ENCODE data around the gene TBL3. TPM values are rescaled to one million over a fixed set of nuclear protein-coding genes. Genes with fewer than 3 reads are reported as not detected.

The TBL3 gene
- total and polyA plus RNA-seq, 2 of the 8 experiments (the other 6 are each of a cell fraction or from before 2014, with no cell fraction given) = 65.8 to 137 TPM

GRCh38 chr16:1976951-1977874 is 5.4 kb downstream of the TBL3 start:
- 94% methylated on average over 30 of the region's 33 CpGs; no CpG with 5 or more reads in 1 of the 2 experiments for WGBS, 2 experiments (ENCODE audit: extremely low coverage in 1 of 2, insufficient coverage in 1 of 2, insufficient read length in 1 of 2, insufficient replicate concordance in 2 of 2, low coverage in 1 of 2, low lambda C conversion rate in 2 of 2, missing lambda C conversion rate in 1 of 2)
- H3K56ac ChIP-seq (replicated peaks; ENCODE audit: insufficient read length, low read depth, low read length) = no peak overlapping the region
- H3K4me3 ChIP-seq (ENCODE audit: extremely low read depth in 1 of 4, insufficient read depth in 2 of 4, low read depth in 3 of 4, low read length in 4 of 4) = no peak overlapping the region
- H3K9me3 ChIP-seq (ENCODE audit: insufficient read depth in 2 of 2, low read depth in 1 of 2, low read length in 1 of 2) = no peaks in the 10 kb centered on the region
- POLR2A ChIA-PET (ENCODE audit: partially characterized antibody) = interaction anchor here (0.9 to 28.2 kb wide), 10 partner anchors 8 to 201 kb away, joined by 3 to 736 read pairs (median 7); partner anchors contain the start of genes NDUFB10, RNF151, RPS2 and SYNGR3
- no peak overlapping the region for H4K5ac ChIP-seq (ENCODE audit: insufficient read length, low read depth, low read length)
- no peak overlapping the region for H3K14ac ChIP-seq (ENCODE audit: insufficient read length)
- H3K23ac ChIP-seq (ENCODE audit: insufficient read length) = no peak overlapping the region
- peaks cover 2 to 27% of the 10 kb centered on the region in 2 experiments for H4K20me1 ChIP-seq (replicated peaks in 1 of 2; ENCODE audit: control insufficient read depth in 1 of 2, insufficient read depth in 2 of 2, low read length in 2 of 2)
- H3K4me1 ChIP-seq (replicated peaks in 1 of 4; ENCODE audit: control insufficient read depth in 3 of 4, insufficient read depth in 4 of 4, low read length in 3 of 4) = peaks cover 3 to 32% (median 26%) of the 10 kb centered on the region in 4 experiments
- H3K36me3 ChIP-seq (ENCODE audit: control insufficient read depth in 2 of 4, insufficient read depth in 4 of 4, low read length in 3 of 4) = peaks cover 11 to 33% (median 22%) of the 10 kb centered on the region in 4 experiments; a peak in 7 of 8 replicates
- no peak overlapping the region for H3K4me2 ChIP-seq (ENCODE audit: insufficient read depth in 1 of 2, low read depth in 2 of 2, low read length in 2 of 2)
- no peak overlapping the region for H2BK12ac ChIP-seq (ENCODE audit: low read depth, low read length)
- H3K23me2 ChIP-seq (ENCODE audit: low read depth, low read length) = peaks cover 18% of the 10 kb centered on the region; the same call in 1 of the 2 replicates
- H4K91ac ChIP-seq (replicated peaks; ENCODE audit: insufficient read length, low read length) = no peak overlapping the region
- H3K27ac ChIP-seq (ENCODE audit: low read depth, low read length) = no peak overlapping the region
- no peak overlapping the region for H2BK5ac ChIP-seq (ENCODE audit: low read depth, low read length)
- H3K4ac ChIP-seq (replicated peaks; ENCODE audit: insufficient read length, low read depth, low read length) = no peak overlapping the region
- H3K27me3 ChIP-seq (replicated peaks in 1 of 4; ENCODE audit: control insufficient read depth in 3 of 4, extremely low read depth in 1 of 4, insufficient read depth in 3 of 4, low read length in 3 of 4) = peaks cover 8 to 30% (median 29%) of the 10 kb centered on the region in 4 experiments; a peak in 6 of 7 replicates
- H2AK5ac ChIP-seq (ENCODE audit: low read depth, low read length) = no peak overlapping the region
- no peak overlapping the region for H4K8ac ChIP-seq (ENCODE audit: extremely low read depth, insufficient read depth, low read length)
- FAIRE-seq (no peak), DNase-seq (ENCODE audit: low read depth in 1 of 2, low spot score in 2 of 2) (no peak)
- no peak overlapping the region for H3K9ac ChIP-seq (replicated peaks in 1 of 4; ENCODE audit: extremely low read depth in 1 of 4, low read depth in 3 of 4, low read length in 3 of 4)
- CTCF ChIA-PET (ENCODE audit: partially characterized antibody) = interaction anchor here (0.7 to 1.5 kb wide), 4 partner anchors 19 to 55 kb away, joined by 3 to 5 read pairs (median 4); no protein-coding TSS in a partner anchor
- peaks cover 3 to 13% of the 10 kb centered on the region in 2 experiments; a peak in 2 of 4 replicates for H3K79me2 ChIP-seq (ENCODE audit: control insufficient read depth in 1 of 2, insufficient read depth in 2 of 2, low read length in 2 of 2)
- no peak overlapping the region for H3K18ac ChIP-seq (ENCODE audit: extremely low read depth, low read length)
- no peak overlapping the region for H2BK15ac ChIP-seq (ENCODE audit: low read length)
- H2AFZ ChIP-seq (ENCODE audit: low read length) = no peak overlapping the region
- H2BK120ac ChIP-seq (replicated peaks; ENCODE audit: low read depth, low read length) = no peak overlapping the region
- no peak overlapping the region for H2BK20ac ChIP-seq (ENCODE audit: low read length)
- peaks cover 9% of the 10 kb centered on the region; the same call in 1 of the 2 replicates for H3K79me1 ChIP-seq (ENCODE audit: low read depth, low read length)
- TF ChIP-seq ZNF274 (IDR thresholded peaks at IDR 0.05; ENCODE audit: borderline replicate concordance, extremely low read depth, low read length) (no peak), SP4 (IDR thresholded peaks at IDR 0.05; ENCODE audit: low read length) (no peak), ATF2 (IDR thresholded peaks at IDR 0.05; ENCODE audit: low read length) (no peak), SIX5 (IDR thresholded peaks at IDR 0.05; ENCODE audit: low read depth, low read length) (no peak), GABPA (IDR thresholded peaks at IDR 0.05; ENCODE audit: borderline replicate concordance, insufficient read depth, low read length) (no peak), E2F6 (IDR thresholded peaks at IDR 0.05) (no peak), TAF1 (IDR thresholded peaks at IDR 0.05; ENCODE audit: low read depth, low read length) (no peak), BCL11A (IDR thresholded peaks at IDR 0.05; ENCODE audit: low read depth in 2 of 2, low read length in 2 of 2) (no peak), RXRA (IDR thresholded peaks at IDR 0.05; ENCODE audit: insufficient read depth, low read depth, low read length) (no peak)

Data from H1 (cell line).